ENCODE results near the gene LRR1. TPM values are rescaled to one million over a fixed set of nuclear protein-coding genes. Genes with fewer than 3 reads are reported as not detected.
A peak's percentile ranks its signal among the peaks of the same experiment; 100 is the strongest.

LRR1 gene
- total and polyA plus RNA-seq, 7 donors: 2.4 to 7.2 (median 4.9) TPM

- TF ChIP-seq, protein P1, sequence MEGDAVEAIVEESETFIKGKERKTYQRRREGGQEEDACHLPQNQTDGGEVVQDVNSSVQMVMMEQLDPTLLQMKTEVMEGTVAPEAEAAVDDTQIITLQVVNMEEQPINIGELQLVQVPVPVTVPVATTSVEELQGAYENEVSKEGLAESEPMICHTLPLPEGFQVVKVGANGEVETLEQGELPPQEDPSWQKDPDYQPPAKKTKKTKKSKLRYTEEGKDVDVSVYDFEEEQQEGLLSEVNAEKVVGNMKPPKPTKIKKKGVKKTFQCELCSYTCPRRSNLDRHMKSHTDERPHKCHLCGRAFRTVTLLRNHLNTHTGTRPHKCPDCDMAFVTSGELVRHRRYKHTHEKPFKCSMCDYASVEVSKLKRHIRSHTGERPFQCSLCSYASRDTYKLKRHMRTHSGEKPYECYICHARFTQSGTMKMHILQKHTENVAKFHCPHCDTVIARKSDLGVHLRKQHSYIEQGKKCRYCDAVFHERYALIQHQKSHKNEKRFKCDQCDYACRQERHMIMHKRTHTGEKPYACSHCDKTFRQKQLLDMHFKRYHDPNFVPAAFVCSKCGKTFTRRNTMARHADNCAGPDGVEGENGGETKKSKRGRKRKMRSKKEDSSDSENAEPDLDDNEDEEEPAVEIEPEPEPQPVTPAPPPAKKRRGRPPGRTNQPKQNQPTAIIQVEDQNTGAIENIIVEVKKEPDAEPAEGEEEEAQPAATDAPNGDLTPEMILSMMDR (IDR thresholded peaks at IDR 0.05): peak; percentile 14
- Histone ChIP-seq H3K27ac (peak within 1 kb of the TSS; percentile 96), H3K36me3 (ENCODE audit: insufficient read depth in 1 of 2, low read depth in 1 of 2) (peaks cover 0 to 26% of the 10 kb centered on the region in 2 donors), H3K27me3 (ENCODE audit: insufficient read depth in 3 of 3, low read length in 2 of 3) (no peaks in the 10 kb centered on the region), H3K4me1 (peaks cover 46% of the 10 kb centered on the region), H3K9me3 (no peaks in the 10 kb centered on the region), H3K4me3 (peak within 1 kb of the TSS; percentile 80)
- peak; percentile 97 to 99 (median 98) for ATAC-seq
- DNase-seq: peak; percentile 99
- 0% methylated on average over 78 to 85 of the region's 85 CpGs for WGBS, 3 donors
- intact Hi-C loops (cut with DNase I): loop anchor here (5.0 to 10.0 kb wide), 2 partner anchors 33 to 494 kb away; partner anchors contain the start of genes RPS29 (in 1 of the 2) and VCPKMT (in 1 of the 2)
Observed at GRCh38 chr14:49620182-49621113, 21.7 kb downstream of the LRR1 start, which contains the start of the genes MGAT2 and RPL36AL. MGAT2 (plus strand) TSS chr14:49620799; CDS start chr14:49621269, 470 bp downstream. RPL36AL (minus strand) TSS chr14:49620626; CDS start chr14:49619104, 1,522 bp downstream.

DNA sequence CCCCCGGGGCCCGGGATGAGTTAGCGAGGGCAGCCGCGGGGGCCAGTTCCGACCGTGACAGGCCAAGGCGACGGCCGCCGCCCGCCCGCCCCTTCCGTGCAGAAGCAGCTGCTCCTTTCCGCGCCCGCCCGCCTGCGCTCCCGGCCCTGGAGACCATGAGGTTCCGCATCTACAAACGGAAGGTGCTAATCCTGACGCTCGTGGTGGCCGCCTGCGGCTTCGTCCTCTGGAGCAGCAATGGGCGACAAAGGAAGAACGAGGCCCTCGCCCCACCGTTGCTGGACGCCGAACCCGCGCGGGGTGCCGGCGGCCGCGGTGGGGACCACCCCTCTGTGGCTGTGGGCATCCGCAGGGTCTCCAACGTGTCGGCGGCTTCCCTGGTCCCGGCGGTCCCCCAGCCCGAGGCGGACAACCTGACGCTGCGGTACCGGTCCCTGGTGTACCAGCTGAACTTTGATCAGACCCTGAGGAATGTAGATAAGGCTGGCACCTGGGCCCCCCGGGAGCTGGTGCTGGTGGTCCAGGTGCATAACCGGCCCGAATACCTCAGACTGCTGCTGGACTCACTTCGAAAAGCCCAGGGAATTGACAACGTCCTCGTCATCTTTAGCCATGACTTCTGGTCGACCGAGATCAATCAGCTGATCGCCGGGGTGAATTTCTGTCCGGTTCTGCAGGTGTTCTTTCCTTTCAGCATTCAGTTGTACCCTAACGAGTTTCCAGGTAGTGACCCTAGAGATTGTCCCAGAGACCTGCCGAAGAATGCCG lies 22.6 kb downstream of the LRR1 start:
- Histone ChIP-seq H3K27me3 (ENCODE audit: insufficient read depth in 3 of 3, low read length in 2 of 3) (no peaks in the 10 kb centered on the region), H3K9me3 (no peaks in the 10 kb centered on the region), H3K4me1 (peaks cover 46% of the 10 kb centered on the region), H3K4me3 (peak overlapping the region; percentile 80), H3K36me3 (ENCODE audit: insufficient read depth in 1 of 2, low read depth in 1 of 2) (peaks cover 0 to 34% of the 10 kb centered on the region in 2 donors), H3K27ac (peak overlapping the region; percentile 96)
- DNase-seq: peak; percentile 82 to 91
- intact Hi-C loops (cut with DNase I): loop anchor here (5.0 to 10.0 kb wide), 2 partner anchors 34 to 494 kb away; partner anchors contain the start of genes RPS29 (in 1 of the 2) and VCPKMT (in 1 of the 2)
- ATAC-seq: peak; percentile 60 to 70 (median 64)
- 4 to 5% (median 4%) methylated on average over 40 to 65 of the region's 65 CpGs for WGBS, 3 donors
- TF ChIP-seq, protein P1 (IDR thresholded peaks at IDR 0.05): no peak

DNA sequence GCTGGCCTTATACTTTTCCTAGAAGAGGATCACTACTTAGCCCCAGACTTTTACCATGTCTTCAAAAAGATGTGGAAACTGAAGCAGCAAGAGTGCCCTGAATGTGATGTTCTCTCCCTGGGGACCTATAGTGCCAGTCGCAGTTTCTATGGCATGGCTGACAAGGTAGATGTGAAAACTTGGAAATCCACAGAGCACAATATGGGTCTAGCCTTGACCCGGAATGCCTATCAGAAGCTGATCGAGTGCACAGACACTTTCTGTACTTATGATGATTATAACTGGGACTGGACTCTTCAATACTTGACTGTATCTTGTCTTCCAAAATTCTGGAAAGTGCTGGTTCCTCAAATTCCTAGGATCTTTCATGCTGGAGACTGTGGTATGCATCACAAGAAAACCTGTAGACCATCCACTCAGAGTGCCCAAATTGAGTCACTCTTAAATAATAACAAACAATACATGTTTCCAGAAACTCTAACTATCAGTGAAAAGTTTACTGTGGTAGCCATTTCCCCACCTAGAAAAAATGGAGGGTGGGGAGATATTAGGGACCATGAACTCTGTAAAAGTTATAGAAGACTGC lies 23.4 kb downstream of the LRR1 start:
- no peak for ATAC-seq
- no peaks in the 10 kb centered on the region for H3K27me3 ChIP-seq (ENCODE audit: insufficient read depth in 3 of 3, low read length in 2 of 3)
- H3K4me3 ChIP-seq: peak overlapping the region; percentile 80
- peaks cover 46% of the 10 kb centered on the region for H3K4me1 ChIP-seq
- H3K9me3 ChIP-seq: no peaks in the 10 kb centered on the region
- intact Hi-C loops (cut with DNase I): loop anchor here (5.0 to 10.0 kb wide), 2 partner anchors 35 to 493 kb away; partner anchors contain the start of genes RPS29 (in 1 of the 2) and VCPKMT (in 1 of the 2)
- WGBS, 3 donors: 51 to 57% (median 53%) methylated on average over 3 of the region's 3 CpGs
- no peak for DNase-seq
- TF ChIP-seq, protein P1 (IDR thresholded peaks at IDR 0.05): no peak
- H3K27ac ChIP-seq: peak overlapping the region; percentile 11
- peaks cover 0 to 40% of the 10 kb centered on the region in 2 donors for H3K36me3 ChIP-seq (ENCODE audit: insufficient read depth in 1 of 2, low read depth in 1 of 2)

DNA sequence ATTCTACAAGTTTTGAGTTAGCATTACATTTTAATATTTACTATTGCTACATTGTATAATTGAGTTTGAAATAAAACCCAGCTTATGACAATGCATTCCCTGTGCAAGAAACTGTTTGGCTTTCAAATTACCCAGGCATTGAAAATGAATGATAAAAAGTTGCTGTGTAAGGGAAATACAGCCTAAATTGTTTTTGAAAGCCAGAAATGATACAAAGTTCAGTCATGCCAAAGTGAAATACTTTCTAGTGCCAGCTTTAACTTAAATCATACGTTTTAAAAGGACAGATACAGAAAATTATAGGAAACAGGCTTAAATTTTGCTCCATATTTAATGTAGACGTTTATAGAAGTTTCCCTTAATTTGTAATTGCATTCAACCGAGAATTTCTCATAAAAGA lies 24.6 kb downstream of the LRR1 start:
- Histone ChIP-seq H3K4me1 (peaks cover 41% of the 10 kb centered on the region), H3K36me3 (ENCODE audit: insufficient read depth in 1 of 2, low read depth in 1 of 2) (peaks cover 0 to 38% of the 10 kb centered on the region in 2 donors)
- intact Hi-C loops (cut with DNase I): loop anchor here (5.0 to 10.0 kb wide), 2 partner anchors 36 to 491 kb away; partner anchors contain the start of genes RPS29 (in 1 of the 2) and VCPKMT (in 1 of the 2)

More for the DNA sequence above, 24.6 kb downstream of the LRR1 start:
- no peaks in the 10 kb centered on the region for H3K27me3 ChIP-seq (ENCODE audit: insufficient read depth in 3 of 3, low read length in 2 of 3)
- no peak overlapping the region for H3K27ac ChIP-seq
- peak overlapping the region; percentile 80 for H3K4me3 ChIP-seq
- DNase-seq (no peak), ATAC-seq (no peak)
- TF ChIP-seq, protein P1 (IDR thresholded peaks at IDR 0.05): no peak
- H3K9me3 ChIP-seq: no peaks in the 10 kb centered on the region
- WGBS, 3 donors: 64 to 78% (median 73%) methylated on average over 3 of the region's 3 CpGs
